Activated naive CD8-positive, alpha-beta T cell (primary cell): Measurements from ENCODE around the gene CD2.
A peak's percentile ranks its signal among the peaks of the same experiment; 100 is the strongest.

ENCODE experiments used
- H3K27ac Mint-ChIP-seq: one replicate; pipeline ENCODE4 v1.8.0; 2021; ENCODE audit warnings: mixed read lengths
- H3K27me3 Mint-ChIP-seq: one replicate; pipeline ENCODE4 v1.8.0; 2021; ENCODE audit warnings: mixed read lengths
- H3K36me3 Mint-ChIP-seq: one replicate; pipeline ENCODE4 v1.8.0; 2021; ENCODE audit warnings: mixed read lengths
- H3K4me1 Mint-ChIP-seq: one replicate; pipeline ENCODE4 v1.8.0; 2021; ENCODE audit warnings: low read depth, mixed read lengths
- H3K4me3 Mint-ChIP-seq: one replicate; pipeline ENCODE4 v1.8.0; 2021; ENCODE audit warnings: mild to moderate bottlenecking, mixed read lengths
- H3K9me3 Mint-ChIP-seq: one replicate; pipeline ENCODE4 v1.8.0; 2021; ENCODE audit warnings: low read depth, mixed read lengths

CD2 gene

DNA sequence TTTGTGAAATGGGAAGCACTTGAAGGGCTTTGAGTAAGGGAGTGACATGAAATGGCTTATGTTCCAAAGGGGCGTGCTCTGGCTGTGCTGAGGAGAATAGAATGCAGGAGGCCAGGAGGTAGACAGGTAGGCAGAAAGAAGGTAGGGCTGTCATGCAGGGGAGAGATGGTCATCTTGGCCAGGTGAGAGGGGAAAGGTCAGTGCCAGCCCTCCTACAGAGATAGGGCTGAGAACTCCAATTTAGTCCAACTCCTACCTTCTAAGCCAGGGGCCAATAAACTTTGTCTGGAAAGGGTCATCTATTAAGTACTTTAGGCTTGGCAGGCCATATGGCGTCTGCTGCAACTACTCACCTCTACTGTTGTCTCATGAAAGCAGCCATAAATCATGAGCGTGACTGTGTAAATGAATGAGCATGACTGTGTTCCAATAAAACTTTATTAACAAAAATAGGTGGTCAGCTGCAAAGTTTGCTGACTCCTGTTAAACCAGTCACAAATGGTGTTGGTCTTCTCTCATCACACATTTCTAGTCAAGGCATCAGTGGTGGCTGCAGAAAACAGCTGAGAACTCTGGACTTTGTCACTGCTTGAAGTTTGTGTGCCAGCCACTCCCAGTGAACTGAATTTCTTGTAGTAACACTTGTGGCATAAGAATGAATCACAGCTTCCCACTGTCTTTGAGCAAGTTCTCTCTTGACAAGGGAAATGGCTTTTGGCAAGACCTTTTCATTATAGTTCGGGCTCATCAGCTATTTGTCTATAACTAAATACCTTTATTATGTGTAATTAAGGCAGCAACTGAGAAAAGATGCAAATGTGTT lies 32.0 kb upstream of the CD2 start:
- Mint-ChIP-seq H3K27me3 (no peaks in the 10 kb centered on the region), H3K4me3 (no peak overlapping the region), H3K36me3 (no peaks in the 10 kb centered on the region), H3K9me3 (no peaks in the 10 kb centered on the region), H3K4me1 (peaks cover 16% of the 10 kb centered on the region), H3K27ac (no peak overlapping the region)

DNA sequence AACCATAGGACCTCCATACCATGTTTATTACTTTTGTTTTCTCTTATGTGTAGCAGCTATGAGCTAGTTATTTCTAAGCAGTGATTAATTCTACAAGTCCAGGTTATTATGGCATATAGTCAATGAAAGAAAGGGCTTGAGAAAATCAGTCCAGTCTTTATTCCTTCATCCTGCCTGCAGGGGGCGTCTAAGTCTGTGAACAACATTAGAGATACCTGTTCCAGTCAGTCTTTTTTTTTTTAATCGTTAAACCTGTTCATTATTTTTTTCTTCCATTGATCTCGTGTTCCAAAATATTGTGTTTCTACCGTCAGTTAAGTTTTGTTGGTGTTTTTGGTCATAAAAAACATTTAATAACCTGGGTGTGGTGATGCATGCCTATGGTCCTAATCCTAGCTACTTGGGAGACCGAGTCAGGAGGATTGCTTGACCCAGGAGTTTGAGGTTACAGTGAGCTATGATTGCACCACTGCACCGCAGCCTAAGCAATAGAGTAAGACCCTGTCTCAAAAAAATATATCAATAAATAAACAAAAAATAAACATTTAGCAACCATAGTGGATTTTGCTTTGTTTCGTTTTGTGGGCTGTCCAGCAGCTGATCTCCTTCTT lies 29.4 kb upstream of the CD2 start:
- Mint-ChIP-seq H3K27me3 (no peaks in the 10 kb centered on the region), H3K9me3 (no peaks in the 10 kb centered on the region), H3K4me3 (no peak overlapping the region), H3K4me1 (peaks cover 22% of the 10 kb centered on the region), H3K27ac (no peak overlapping the region), H3K36me3 (no peaks in the 10 kb centered on the region)

DNA sequence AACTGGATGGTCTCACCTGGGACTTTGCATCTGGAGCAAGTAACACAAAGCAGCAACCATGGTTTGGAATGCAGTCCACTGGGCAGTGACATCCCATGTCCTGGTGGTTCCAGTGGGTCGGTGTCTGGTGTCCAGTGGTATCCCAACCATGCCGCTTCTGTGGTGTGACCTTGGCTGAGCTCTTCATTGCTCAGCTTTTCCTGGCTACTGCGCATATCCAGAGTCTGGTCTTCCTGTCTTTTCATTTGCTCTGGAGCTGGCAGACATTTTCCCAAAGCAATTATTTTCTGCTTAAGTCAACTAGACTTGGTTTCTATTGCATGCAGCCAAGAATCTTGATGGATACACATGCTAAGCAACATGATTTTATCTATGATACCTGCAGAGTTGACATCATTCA lies 28.4 kb upstream of the CD2 start:
- H3K9me3 Mint-ChIP-seq: no peaks in the 10 kb centered on the region
- peaks cover 22% of the 10 kb centered on the region for H3K4me1 Mint-ChIP-seq
- H3K27me3 Mint-ChIP-seq: no peaks in the 10 kb centered on the region
- no peak overlapping the region for H3K27ac Mint-ChIP-seq
- no peaks in the 10 kb centered on the region for H3K36me3 Mint-ChIP-seq
- H3K4me3 Mint-ChIP-seq: no peak overlapping the region

DNA sequence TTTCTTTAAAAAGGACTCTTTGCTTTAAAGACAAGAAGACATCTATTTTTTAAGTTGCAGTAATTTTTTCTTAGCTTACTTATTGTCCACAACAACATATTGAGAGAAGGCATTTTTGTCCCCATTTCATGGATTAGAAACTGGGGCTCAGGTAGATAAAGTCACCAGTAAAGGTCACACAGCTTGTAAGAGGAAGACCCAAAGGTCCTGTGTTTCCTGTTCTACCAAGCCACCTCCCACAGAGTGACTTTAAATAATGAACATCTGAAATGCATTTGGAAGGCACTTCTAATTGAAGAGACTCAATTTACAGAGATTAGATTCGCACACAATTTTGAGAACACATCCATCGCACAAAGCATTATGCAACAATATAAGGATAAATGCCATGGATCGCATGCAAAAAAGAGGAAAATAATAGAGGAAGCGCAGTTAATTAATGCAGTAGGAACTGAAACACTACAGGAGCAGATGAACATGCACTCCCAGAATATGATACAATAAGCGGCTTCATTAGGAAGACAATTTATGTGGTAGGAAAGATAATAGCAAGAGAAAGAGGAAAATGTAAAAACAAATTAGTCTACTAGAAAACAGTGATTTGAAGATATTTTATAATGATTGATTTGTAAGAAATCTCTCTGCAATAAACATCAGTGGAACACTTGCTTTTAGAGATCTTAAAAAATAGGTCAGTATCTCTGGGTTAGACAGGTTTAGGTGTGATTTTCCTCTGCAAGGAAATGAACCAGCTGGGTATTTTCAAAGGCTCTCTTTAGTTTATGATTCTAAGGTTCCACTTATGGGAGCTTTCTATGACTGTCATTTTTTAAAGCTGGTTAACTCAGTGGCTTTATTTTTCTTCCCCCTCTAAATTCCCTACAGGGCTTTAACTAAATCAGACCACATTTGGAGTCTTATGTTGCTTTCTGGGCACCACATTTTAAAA lies 27.1 kb upstream of the CD2 start:
- Mint-ChIP-seq H3K4me1 (peaks cover 22% of the 10 kb centered on the region), H3K27ac (no peak overlapping the region), H3K27me3 (no peaks in the 10 kb centered on the region), H3K4me3 (no peak overlapping the region), H3K9me3 (no peaks in the 10 kb centered on the region), H3K36me3 (no peaks in the 10 kb centered on the region)

DNA sequence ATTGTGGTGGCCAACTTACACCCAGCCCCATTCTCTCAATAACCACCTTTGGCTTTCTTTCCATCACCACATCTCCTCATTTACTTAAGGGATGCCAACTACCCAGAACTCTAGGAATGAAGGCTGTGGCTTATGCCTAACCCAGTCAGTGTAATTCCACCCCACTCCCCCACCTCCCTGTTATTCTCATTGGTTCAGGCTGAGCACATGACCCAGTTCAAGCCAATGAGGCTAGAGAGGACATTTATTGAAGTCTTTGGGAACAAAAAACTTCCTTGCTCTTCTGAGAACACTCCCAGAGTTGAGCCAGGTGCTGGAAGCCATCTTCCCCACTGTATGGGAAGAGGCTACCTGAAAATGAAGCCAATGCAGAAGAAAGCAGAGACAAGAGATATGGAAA lies 22.8 kb upstream of the CD2 start:
- Mint-ChIP-seq H3K36me3 (no peaks in the 10 kb centered on the region), H3K27me3 (no peaks in the 10 kb centered on the region), H3K4me3 (no peak overlapping the region), H3K27ac (no peak overlapping the region), H3K9me3 (no peaks in the 10 kb centered on the region), H3K4me1 (peaks cover 23% of the 10 kb centered on the region)

- Mint-ChIP-seq H3K4me3 (no peak overlapping the region), H3K27ac (no peak overlapping the region), H3K27me3 (no peaks in the 10 kb centered on the region), H3K36me3 (no peaks in the 10 kb centered on the region), H3K4me1 (peaks cover 23% of the 10 kb centered on the region), H3K9me3 (no peaks in the 10 kb centered on the region)
These were observed 21.5 kb upstream of the CD2 start for GRCh38 chr1:116732726-116733125.

DNA sequence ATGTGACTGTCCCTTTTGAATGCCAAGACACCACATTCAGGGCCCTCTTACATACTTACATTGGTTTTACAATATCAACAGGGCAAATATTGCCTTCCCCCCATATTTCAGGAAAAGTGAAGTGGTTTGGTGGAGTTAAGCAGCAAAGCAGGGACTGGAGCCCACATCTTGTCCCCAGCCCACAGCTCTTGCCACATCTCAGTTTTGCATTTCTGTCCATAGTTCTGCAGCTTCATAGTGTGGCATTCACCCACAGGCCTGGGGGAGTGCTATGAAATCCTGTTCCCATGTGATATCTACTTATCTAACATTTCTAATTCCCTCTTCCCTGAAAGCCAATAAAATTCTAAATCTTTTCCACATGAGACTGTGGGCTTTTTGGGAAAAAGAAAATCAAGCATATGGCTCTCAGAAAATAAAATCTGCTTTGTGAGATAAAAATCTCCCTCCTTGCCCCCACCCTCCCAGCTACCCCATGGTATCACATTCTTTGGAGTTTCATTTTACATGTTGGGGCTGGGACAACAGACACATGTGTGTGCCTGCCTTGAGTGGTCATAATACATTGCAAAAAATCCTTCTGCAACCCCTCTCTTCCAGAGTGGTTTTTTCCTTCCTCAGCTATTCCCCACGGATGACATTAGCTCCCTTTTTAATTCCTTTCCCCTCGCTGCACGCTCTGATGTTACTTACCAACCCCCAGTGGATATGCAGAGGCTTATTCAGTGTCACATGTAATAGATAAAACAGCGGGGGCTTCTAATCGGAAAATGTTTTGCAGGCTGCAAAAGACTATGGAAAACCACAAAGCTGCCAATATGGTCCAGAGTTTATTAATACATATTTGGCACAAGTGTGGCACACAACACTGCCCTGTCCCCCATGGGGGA lies 20.5 kb upstream of the CD2 start:
- H3K4me1 Mint-ChIP-seq: peaks cover 31% of the 10 kb centered on the region
- no peaks in the 10 kb centered on the region for H3K36me3 Mint-ChIP-seq
- H3K9me3 Mint-ChIP-seq: no peaks in the 10 kb centered on the region
- H3K27me3 Mint-ChIP-seq: no peaks in the 10 kb centered on the region
- H3K4me3 Mint-ChIP-seq: no peak overlapping the region
- no peak overlapping the region for H3K27ac Mint-ChIP-seq

DNA sequence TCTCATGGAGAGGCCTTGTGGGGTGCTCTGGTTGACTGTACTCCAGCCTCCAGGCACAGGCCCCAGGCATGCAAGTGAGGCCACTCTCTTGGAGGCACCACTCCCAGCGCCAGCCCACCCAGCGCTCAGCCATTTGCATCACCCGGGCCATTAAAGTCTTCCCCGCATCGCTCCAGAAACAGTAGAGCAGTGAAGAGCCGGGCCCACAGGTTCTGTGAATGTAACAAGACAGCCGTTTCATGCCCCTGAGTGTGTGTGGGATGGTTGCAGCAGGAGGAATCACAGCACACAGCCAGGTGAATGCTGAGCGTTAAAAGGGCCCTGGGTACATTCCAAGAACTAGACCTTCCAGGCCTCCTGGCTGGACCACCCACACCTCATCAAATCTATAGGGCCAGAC lies 19.0 kb upstream of the CD2 start:
- H3K4me1 Mint-ChIP-seq: peaks cover 47% of the 10 kb centered on the region
- peak overlapping the region; percentile 100 for H3K27ac Mint-ChIP-seq
- no peaks in the 10 kb centered on the region for H3K9me3 Mint-ChIP-seq
- H3K27me3 Mint-ChIP-seq: no peaks in the 10 kb centered on the region
- no peaks in the 10 kb centered on the region for H3K36me3 Mint-ChIP-seq
- H3K4me3 Mint-ChIP-seq: no peak overlapping the region

GRCh38 chr1:116737020-116737854 lies 17.0 kb upstream of the CD2 start:
- Mint-ChIP-seq H3K36me3 (no peaks in the 10 kb centered on the region), H3K4me1 (peaks cover 57% of the 10 kb centered on the region), H3K9me3 (no peaks in the 10 kb centered on the region), H3K27me3 (no peaks in the 10 kb centered on the region), H3K4me3 (peak overlapping the region; percentile 85), H3K27ac (peak overlapping the region; percentile 100)

DNA sequence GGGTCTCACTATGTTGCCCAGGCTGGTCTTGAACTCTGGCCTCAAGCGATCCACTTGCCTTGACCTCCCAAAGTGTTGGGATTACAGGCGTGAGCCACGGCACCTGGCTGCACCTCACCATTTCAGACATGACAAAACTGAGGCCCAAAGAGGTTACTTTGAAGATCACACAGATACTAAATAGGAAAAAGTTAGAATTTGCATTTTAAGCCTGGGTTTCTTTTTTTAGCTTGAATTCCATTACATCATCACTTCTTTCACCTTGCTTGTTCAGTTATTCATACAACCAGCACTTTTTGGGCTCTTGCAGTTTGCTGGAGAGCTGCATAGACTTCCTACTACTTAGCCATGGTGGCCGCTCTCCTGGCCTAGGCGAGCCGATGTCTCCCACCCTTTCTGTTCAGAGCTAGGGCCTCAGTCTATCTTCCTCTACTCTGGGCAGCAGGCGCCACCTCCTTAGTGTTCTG lies 16.3 kb upstream of the CD2 start:
- Mint-ChIP-seq H3K27me3 (no peaks in the 10 kb centered on the region), H3K27ac (peak overlapping the region; percentile 100), H3K36me3 (no peaks in the 10 kb centered on the region), H3K4me3 (peak overlapping the region; percentile 85), H3K9me3 (no peaks in the 10 kb centered on the region), H3K4me1 (peaks cover 57% of the 10 kb centered on the region)

- no peaks in the 10 kb centered on the region for H3K27me3 Mint-ChIP-seq
- peak overlapping the region; percentile 85 for H3K4me3 Mint-ChIP-seq
- peak overlapping the region; percentile 100 for H3K27ac Mint-ChIP-seq
- H3K9me3 Mint-ChIP-seq: peaks cover 7% of the 10 kb centered on the region
- H3K36me3 Mint-ChIP-seq: peaks cover 7% of the 10 kb centered on the region
- peaks cover 59% of the 10 kb centered on the region for H3K4me1 Mint-ChIP-seq
These were observed 15.4 kb upstream of the CD2 start for GRCh38 chr1:116738673-116739370.

GRCh38 chr1:116739371-116740012 lies 14.7 kb upstream of the CD2 start:
- Mint-ChIP-seq H3K4me1 (peaks cover 59% of the 10 kb centered on the region), H3K36me3 (peaks cover 12% of the 10 kb centered on the region), H3K27ac (peak overlapping the region; percentile 100), H3K9me3 (peaks cover 9% of the 10 kb centered on the region), H3K4me3 (peak overlapping the region; percentile 85), H3K27me3 (no peaks in the 10 kb centered on the region)

DNA sequence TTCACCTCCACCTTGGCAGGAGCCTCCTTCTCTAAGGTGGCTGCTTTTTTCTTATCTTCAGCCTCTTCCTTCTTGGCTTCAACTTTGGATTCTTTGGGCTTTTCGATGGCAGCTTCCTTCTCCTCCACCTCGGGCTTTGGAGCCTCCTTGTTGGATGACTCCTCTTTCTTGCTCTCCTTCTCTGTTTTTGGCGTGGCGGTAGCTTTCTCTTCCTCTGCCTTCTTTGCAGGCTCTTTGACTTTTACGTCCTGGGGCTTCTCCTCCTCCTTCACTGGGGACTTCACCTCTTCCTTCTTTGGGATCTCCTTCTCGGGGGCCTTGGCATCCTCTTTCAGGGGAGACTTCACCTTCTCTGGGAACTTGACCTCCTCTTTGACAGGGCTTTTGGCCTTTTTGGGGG lies 13.9 kb upstream of the CD2 start:
- Mint-ChIP-seq H3K4me1 (peaks cover 59% of the 10 kb centered on the region), H3K9me3 (peaks cover 12% of the 10 kb centered on the region), H3K27me3 (no peaks in the 10 kb centered on the region), H3K27ac (peak overlapping the region; percentile 100), H3K4me3 (peak overlapping the region; percentile 76), H3K36me3 (peaks cover 16% of the 10 kb centered on the region)
